Endothelial cell of umbilical vein (primary cell): ENCODE data around the gene DHX35. TPM values are rescaled to one million over a fixed set of nuclear protein-coding genes. Genes with fewer than 3 reads are reported as not detected.

ENCODE experiments used
- BruUV-seq: library from RNA; stranded (reverse); fragments of 400-500 nt; replicated peaks from 2 replicates; lab custom pipeline; 2021; lab: Mats Ljungman, UMichigan
- CTCF ChIA-PET: fragments of 300-600, 350-600 bp; sonication (Branson Sonifier 250); formaldehyde crosslinking; loops from one replicate; lab custom pipeline; 2021; ENCODE audit warnings: antibody characterized with exemption, inconsistent platforms; lab: Charles Lee
- POLR2A ChIA-PET: fragments of 300-600, 350-600 bp; sonication (Branson Sonifier 250); formaldehyde crosslinking; loops from one replicate; lab custom pipeline; 2021; ENCODE audit warnings: antibody characterized with exemption, inconsistent platforms; lab: Charles Lee
- DNase-seq: peaks from one replicate; pipeline ENCODE4 v3.0.0-alpha.2; 2011; ENCODE audit warnings: low read depth, low spot score
- FAIRE-seq: peaks from 2 replicates; lab custom pipeline; 2011; peaks lifted over from hg19 to GRCh38; lab: Jason Lieb, UNC
- H2AFZ ChIP-seq: 2 replicates; pipeline ENCODE4 v1.6.0; 2012; ENCODE audit warnings: low read depth, low read length, control low read depth, inconsistent platforms
- H3K27ac ChIP-seq: 2 replicates; pipeline ENCODE4 v1.5.1; 2011; ENCODE audit warnings: low read depth, mild to moderate bottlenecking, control low read depth, low read length, moderate library complexity; ENCODE audit not compliant: insufficient read depth
- H3K27me3 ChIP-seq, 2 experiments: 2 replicates each; pipeline versions ENCODE4 v1.6.0 to v1.6.1; 2011; ENCODE audit warnings: low read length in 2 of 2, mixed read lengths in 1 of 2; ENCODE audit not compliant: control insufficient read depth in 2 of 2, insufficient read depth in 2 of 2
- H3K36me3 ChIP-seq, 2 experiments: 2 replicates in 1 of 2; 3 replicates in 1 of 2; pipeline ENCODE4 v1.5.1; 2011; ENCODE audit warnings: low read length in 2 of 2, mild to moderate bottlenecking in 1 of 2, moderate library complexity in 1 of 2; ENCODE audit not compliant: control insufficient read depth in 2 of 2, insufficient read depth in 2 of 2; ENCODE audit errors: extremely low read depth in 1 of 2
- H3K4me1 ChIP-seq: 3 replicates; pipeline ENCODE4 v1.5.1; 2011; ENCODE audit warnings: mild to moderate bottlenecking, low read length; ENCODE audit not compliant: control insufficient read depth, insufficient read depth; ENCODE audit errors: extremely low read depth
- H3K4me2 ChIP-seq: 2 replicates; pipeline ENCODE4 v1.6.1; 2011; ENCODE audit warnings: low read length, control low read depth, mixed read lengths; ENCODE audit not compliant: insufficient read depth
- H3K4me3 ChIP-seq, 3 experiments: fragments of 200-600 bp in 1 of 3; sonication (generic), shearing (Covaris generic) in 1 of 3; replicated peaks in 1 of 3; 2 replicates each; pipeline ENCODE4 v1.5.1; 2011 to 2016; ENCODE audit warnings: control low read depth in 3 of 3, low read length in 3 of 3, mild to moderate bottlenecking in 2 of 3, inconsistent platforms in 1 of 3, low read depth in 1 of 3, moderate library complexity in 1 of 3; ENCODE audit not compliant: insufficient read depth in 1 of 3
- H3K79me2 ChIP-seq: 2 replicates; pipeline ENCODE4 v1.6.0; 2012; ENCODE audit warnings: low read length, inconsistent platforms; ENCODE audit not compliant: control insufficient read depth, insufficient read depth
- H3K9ac ChIP-seq: replicated peaks from 2 replicates; pipeline ENCODE3; 2011; ENCODE audit warnings: low read length, control low read depth; ENCODE audit not compliant: insufficient read depth; ENCODE audit errors: extremely low read depth
- H3K9me1 ChIP-seq: replicated peaks from 3 replicates; pipeline ENCODE4 v1.6.0; 2011; ENCODE audit warnings: mild to moderate bottlenecking, low read length; ENCODE audit not compliant: control insufficient read depth, insufficient read depth; ENCODE audit errors: extremely low read depth
- H3K9me3 ChIP-seq: replicated peaks from 2 replicates; pipeline ENCODE4 v1.5.1; 2012; ENCODE audit warnings: low read length, inconsistent platforms; ENCODE audit not compliant: control insufficient read depth, insufficient read depth
- H4K20me1 ChIP-seq: replicated peaks from 2 replicates; pipeline ENCODE3; 2011; ENCODE audit warnings: mild to moderate bottlenecking, low read length; ENCODE audit not compliant: control insufficient read depth, insufficient read depth; ENCODE audit errors: extremely low read depth
- CTCF ChIP-seq, 2 donors: IDR thresholded peaks; 1 replicate in 1 of 2; 2 replicates in 1 of 2; pipeline ENCODE4 v1.5.1; 2011; ENCODE audit warnings: low read length in 2 of 2, mild to moderate bottlenecking in 2 of 2, moderate library complexity in 2 of 2, control low read depth in 1 of 2, inconsistent platforms in 1 of 2, low read depth in 1 of 2; ENCODE audit not compliant: insufficient read depth in 1 of 2; ENCODE audit errors: extremely low read depth in 1 of 2
- EZH2 ChIP-seq: IDR thresholded peaks from 2 replicates; pipeline ENCODE4 v1.6.1; 2012; ENCODE audit warnings: borderline replicate concordance, low read depth, mild to moderate bottlenecking, moderate library complexity, low read length, inconsistent platforms; ENCODE audit not compliant: severe bottlenecking
- FOS ChIP-seq: IDR thresholded peaks from 2 replicates; pipeline ENCODE4 v1.6.1; 2011; ENCODE audit warnings: mild to moderate bottlenecking, low read length, moderate library complexity, borderline replicate concordance; ENCODE audit not compliant: insufficient read depth
- GATA2 ChIP-seq: IDR thresholded peaks from 2 replicates; pipeline ENCODE4 v1.7.0; 2011; ENCODE audit warnings: low read depth, mild to moderate bottlenecking, moderate library complexity, mixed read lengths, low read length; ENCODE audit not compliant: insufficient read length, insufficient read depth
- JUN ChIP-seq: IDR thresholded peaks from 2 replicates; pipeline ENCODE4 v1.6.1; 2011; ENCODE audit warnings: borderline replicate concordance, low read depth; ENCODE audit not compliant: insufficient read length, insufficient read depth
- MAX ChIP-seq: IDR thresholded peaks from 2 replicates; pipeline ENCODE4 v1.6.1; 2011; ENCODE audit not compliant: insufficient read depth, insufficient read length
- MYC ChIP-seq: IDR thresholded peaks from one replicate; pipeline ENCODE4 v1.6.1; 2011; ENCODE audit warnings: mild to moderate bottlenecking, low read depth, low read length
- POLR2A ChIP-seq: IDR thresholded peaks from 2 replicates; pipeline ENCODE4 v1.6.1; 2012; ENCODE audit warnings: low read depth, mild to moderate bottlenecking, control low read depth, low read length
- POLR2AphosphoS5 ChIP-seq: IDR thresholded peaks from 2 replicates; pipeline ENCODE4 v1.6.1; 2012; ENCODE audit warnings: low read depth, mild to moderate bottlenecking, control low read depth, low read length, moderate library complexity; ENCODE audit not compliant: insufficient read depth
- dilution Hi-C: fragments of 300-500 bp; cut with MboI; formaldehyde crosslinking; loops from one replicate; pipeline ENCODE4 v1.15.0; 2019; ENCODE audit warnings: low sequenced_read_pairs; ENCODE audit not compliant: extremely low pct_ligation_motif_present
- intact Hi-C: fragments of 100-400 bp; cut with micrococcal nuclease; formaldehyde crosslinking; loops from one replicate; pipeline ENCODE4 v1.10.0; 2022
- polyA plus RNA-seq, 4 experiments: library from polyadenylated mRNA; depleted of rRNA in 3 of 4; stranded (reverse) in 3 of 4; unstranded in 1 of 4; fragments of >200 nt; gene quantifications; 2 replicates each; pipeline versions ENCODE4 v1.2.1 to v1.2.3, GENCODE V29; 2011 to 2012; ENCODE audit warnings: missing spikeins in 1 of 4
- total RNA-seq: library from RNA; stranded (reverse); gene quantifications from 2 replicates; pipeline ENCODE4 v1.2.3, GENCODE V29; 2021

Gene DHX35
- total and polyA plus RNA-seq, 2 donors (not counting 3 experiments of a cell fraction or from before 2014, with no cell fraction given), result 10.0 to 13.0 TPM

DNA sequence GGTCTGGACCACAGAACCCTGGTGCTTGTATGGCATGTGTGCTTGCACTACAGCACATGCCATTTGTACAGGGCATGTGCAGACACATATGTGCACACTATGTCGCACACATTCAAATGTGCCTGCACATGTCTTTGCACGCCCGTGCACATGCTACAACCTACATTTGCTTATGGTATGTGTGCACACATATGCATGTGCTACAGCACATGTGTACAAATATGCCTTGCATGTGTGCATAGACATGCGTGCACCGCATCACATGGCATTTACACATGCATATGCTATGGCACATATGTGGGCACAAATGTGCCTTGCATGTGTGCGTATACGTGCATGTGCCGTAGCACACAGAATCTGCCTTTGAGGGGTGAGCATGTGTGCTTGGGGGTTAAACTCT lies 90.5 kb downstream of the DHX35 start:
- no TSS peak for BruUV-seq
- dilution Hi-C loops (no loop called here), intact Hi-C loops (no loop called here)
- no peak overlapping the region for H3K9ac ChIP-seq
- CTCF ChIA-PET, result interaction anchor here (0.7 to 5.3 kb wide), 2 partner anchors 28 to 127 kb away, joined by 3 to 143 read pairs; partner anchors contain the start of gene FAM83D
- H3K79me2 ChIP-seq, result no peaks in the 10 kb centered on the region
- H4K20me1 ChIP-seq, result no peaks in the 10 kb centered on the region
- no peak for DNase-seq
- FAIRE-seq, result no peak
- POLR2A ChIA-PET, result no interaction called here
- H3K9me3 ChIP-seq, result no peaks in the 10 kb centered on the region
- no peaks in the 10 kb centered on the region for H3K27me3 ChIP-seq
- no peak overlapping the region for H2AFZ ChIP-seq
- H3K27ac ChIP-seq, result no peak overlapping the region
- H3K4me3 ChIP-seq, result no peak overlapping the region
- no peaks in the 10 kb centered on the region for H3K36me3 ChIP-seq
- no peaks in the 10 kb centered on the region for H3K9me1 ChIP-seq
- H3K4me1 ChIP-seq, result peaks cover 3% of the 10 kb centered on the region
- TF ChIP-seq MAX (peak; percentile 26), CTCF (IDR thresholded peaks at IDR 0.05; ENCODE audit: extremely low read depth in 1 of 2, insufficient read depth in 1 of 2, low read depth in 1 of 2, low read length in 2 of 2) (no peak)
- H3K4me2 ChIP-seq, result no peak overlapping the region

DNA sequence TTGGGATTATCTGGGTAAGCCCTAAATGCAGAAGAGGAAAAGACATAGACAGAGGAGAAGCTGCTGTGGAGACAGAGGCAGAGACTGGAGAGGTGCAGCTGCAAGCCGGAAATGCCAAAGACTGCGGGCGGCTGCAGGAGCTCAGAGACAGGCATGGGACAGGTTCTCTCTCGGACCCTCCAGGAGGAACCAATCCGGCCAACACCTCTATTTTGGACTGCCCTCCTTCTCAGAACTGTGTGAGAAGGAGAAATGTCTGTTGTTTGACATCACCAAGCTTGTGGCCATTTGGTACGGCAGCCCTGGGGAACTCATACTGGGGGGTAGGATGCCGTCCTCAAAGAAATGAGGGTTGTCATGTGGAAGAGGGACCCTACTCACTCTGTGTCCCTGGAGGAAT lies 95.0 kb downstream of the DHX35 start:
- dilution Hi-C loops, result no loop called here
- Histone ChIP-seq H3K27me3 (no peaks in the 10 kb centered on the region), H3K4me3 (no peak overlapping the region), H2AFZ (no peak overlapping the region), H3K36me3 (no peaks in the 10 kb centered on the region), H3K9ac (no peak overlapping the region), H4K20me1 (no peaks in the 10 kb centered on the region), H3K79me2 (no peaks in the 10 kb centered on the region), H3K4me2 (no peak overlapping the region), H3K9me3 (no peaks in the 10 kb centered on the region), H3K4me1 (no peaks in the 10 kb centered on the region), H3K9me1 (no peaks in the 10 kb centered on the region), H3K27ac (no peak overlapping the region)
- TF ChIP-seq POLR2AphosphoS5 (no peak), GATA2 (no peak), EZH2 (no peak), FOS (no peak), CTCF (IDR thresholded peaks at IDR 0.05; ENCODE audit: extremely low read depth in 1 of 2, insufficient read depth in 1 of 2, low read depth in 1 of 2, low read length in 2 of 2) (no peak), MYC (no peak), JUN (no peak), POLR2A (no peak), MAX (no peak)
- CTCF ChIA-PET, result interaction anchor here (0.8 to 2.2 kb wide), 4 partner anchors 8 to 24 kb away, joined by 3 to 11 read pairs (median 3); no protein-coding TSS in a partner anchor
- no TSS peak for BruUV-seq
- DNase-seq (no peak), FAIRE-seq (no peak)
- intact Hi-C loops, result no loop called here
- POLR2A ChIA-PET, result no interaction called here
